SW480 (cell line): ENCODE measurements around the gene RAD54L.
"Not testable (repeated sequence)": the region's sequence is repeated elsewhere in the genome, so short reads cannot be mapped to it uniquely, and the experiment has no call there.

Source experiments
- DNase-seq: peaks from one replicate; pipeline ENCODE4 v3.0.0-alpha.2; 2016; ENCODE audit warnings: low spot score

The RAD54L gene

DNA sequence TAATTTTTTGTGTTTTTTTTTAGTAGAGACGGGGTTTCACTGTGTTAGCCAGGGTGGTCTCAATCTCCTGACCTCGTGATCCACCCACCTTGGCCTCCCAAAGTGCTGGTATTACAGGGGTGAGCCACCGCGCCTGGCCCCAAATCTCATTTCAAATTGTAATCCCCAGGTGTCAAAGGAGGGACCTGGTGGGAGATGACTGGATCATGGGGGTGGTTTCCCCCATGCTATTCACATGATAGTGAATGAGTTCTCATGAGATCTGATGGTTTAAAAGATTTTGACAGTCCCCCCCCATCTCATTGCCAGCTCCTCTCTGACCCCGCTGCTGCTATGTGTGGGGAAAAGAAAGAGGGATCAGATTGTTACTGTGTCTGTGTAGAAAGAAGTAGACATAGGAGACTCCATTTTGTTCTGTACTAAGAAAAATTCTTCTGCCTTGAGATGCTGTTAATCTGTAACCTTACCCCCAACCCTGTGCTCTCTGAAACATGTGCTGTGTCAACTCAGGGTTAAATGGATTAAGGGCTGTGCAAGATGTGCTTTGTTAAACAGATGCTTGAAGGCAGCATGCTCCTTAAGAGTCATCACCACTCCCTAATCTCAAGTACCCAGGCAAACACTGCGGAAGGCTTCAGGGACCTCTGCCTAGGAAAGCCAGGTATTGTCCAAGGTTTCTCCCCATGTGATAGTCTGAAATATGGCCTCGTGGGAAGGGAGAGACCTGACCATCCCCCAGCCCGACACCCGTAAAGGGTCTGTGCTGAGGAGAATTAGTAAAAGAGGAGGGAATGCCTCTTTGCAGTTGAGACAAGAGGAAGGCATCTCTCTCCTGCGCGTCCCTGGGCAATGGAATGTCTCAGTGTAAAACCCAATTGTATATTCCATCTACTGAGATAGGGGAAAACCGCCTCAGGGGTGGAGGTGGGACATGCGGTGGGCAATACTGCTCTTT is 72.7 kb downstream of the RAD54L start:
- DNase-seq = not testable (repeated sequence)

- DNase-seq = not testable (repeated sequence)
Measured at GRCh38 chr1:46322191-46322590, 74.6 kb downstream of the RAD54L start.

- DNase-seq = not testable (repeated sequence)
Measured at GRCh38 chr1:46325285-46326076, 77.9 kb downstream of the RAD54L start.
